ENCODE data around the gene CABS1. TPM values are rescaled to one million over a fixed set of nuclear protein-coding genes. Genes with fewer than 3 reads are reported as not detected.

The CABS1 gene
- total and polyA plus RNA-seq, 2 of the 13 experiments (the other 11 are each of a cell fraction or from before 2014, with no cell fraction given), result not detected

- FAIRE-seq, result no peak
- Histone ChIP-seq H4K20me1 (ENCODE audit: insufficient read depth, low read length) (no peaks in the 10 kb centered on the region), H3K79me2 (ENCODE audit: insufficient read depth, low read length) (no peaks in the 10 kb centered on the region), H3K27me3 (ENCODE audit: control insufficient read depth in 1 of 2, insufficient read depth in 2 of 2, low read length in 2 of 2) (no peaks in the 10 kb centered on the region), H3K4me2 (ENCODE audit: low read depth, low read length) (no peak overlapping the region), H3K9me3 (ENCODE audit: low read length) (no peaks in the 10 kb centered on the region), H3K4me3 (replicated peaks in 1 of 3; ENCODE audit: insufficient read depth in 1 of 3, low read depth in 2 of 3, low read length in 3 of 3) (no peak overlapping the region), H3K4me1 (ENCODE audit: insufficient read depth, low read length) (no peaks in the 10 kb centered on the region), H3K36me3 (replicated peaks in 1 of 2; ENCODE audit: control insufficient read depth in 1 of 2, insufficient read depth in 2 of 2, low read length in 2 of 2) (no peaks in the 10 kb centered on the region), H2AFZ (ENCODE audit: low read length) (no peak overlapping the region), H3K27ac (ENCODE audit: extremely low read length, insufficient read depth, low read length) (no peak overlapping the region), H3K9ac (ENCODE audit: insufficient read depth, low read depth, low read length) (no peak overlapping the region)
- no peak for TF ChIP-seq NFIB (CRISPR knock-in tag; IDR thresholded peaks at IDR 0.05; ENCODE audit: borderline replicate concordance)
- in situ Hi-C loops (cut with HindIII; ENCODE audit: extremely low pct_ligation_motif_present, low pct_unique_long_range_greater_than_20kb) (no loop called here), intact Hi-C loops (cut with micrococcal nuclease; ENCODE audit: unreplicated experiment) (no loop called here)
- BruUV-seq (replicated peaks), result no TSS peak
- no peak for ATAC-seq
- ChIA-PET CTCF (ENCODE audit: low intra/inter-chr PET ratio, low total read pairs) (no interaction called here), POLR2A (no interaction called here)
- WGBS (ENCODE audit: low lambda C conversion rate), result 38% methylated on average over 4 of the region's 4 CpGs
- no peak for DNase-seq (ENCODE audit: low spot score)
Observed at GRCh38 chr4:70305601-70306000, 29.2 kb upstream of the CABS1 start.

- no TSS peak for BruUV-seq (replicated peaks)
- no peak overlapping the region for H3K9ac ChIP-seq (ENCODE audit: insufficient read depth, low read depth, low read length)
- no peaks in the 10 kb centered on the region for H3K79me2 ChIP-seq (ENCODE audit: insufficient read depth, low read length)
- H3K27me3 ChIP-seq (ENCODE audit: control insufficient read depth in 1 of 2, insufficient read depth in 2 of 2, low read length in 2 of 2), result no peaks in the 10 kb centered on the region
- intact Hi-C loops (cut with micrococcal nuclease; ENCODE audit: unreplicated experiment) (no loop called here), in situ Hi-C loops (cut with HindIII; ENCODE audit: extremely low pct_ligation_motif_present, low pct_unique_long_range_greater_than_20kb) (no loop called here)
- H3K4me1 ChIP-seq (ENCODE audit: insufficient read depth, low read length), result no peaks in the 10 kb centered on the region
- no peak overlapping the region for H3K4me3 ChIP-seq (replicated peaks in 1 of 3; ENCODE audit: insufficient read depth in 1 of 3, low read depth in 2 of 3, low read length in 3 of 3)
- no peak overlapping the region for H3K27ac ChIP-seq (ENCODE audit: extremely low read length, insufficient read depth, low read length)
- DNase-seq (ENCODE audit: low spot score), result no peak
- ChIA-PET CTCF (ENCODE audit: low intra/inter-chr PET ratio, low total read pairs) (no interaction called here), POLR2A (no interaction called here)
- H4K20me1 ChIP-seq (ENCODE audit: insufficient read depth, low read length), result no peaks in the 10 kb centered on the region
- no peak for ATAC-seq
- no peak for FAIRE-seq
- H3K9me3 ChIP-seq (ENCODE audit: low read length), result no peaks in the 10 kb centered on the region
- no peaks in the 10 kb centered on the region for H3K36me3 ChIP-seq (replicated peaks in 1 of 2; ENCODE audit: control insufficient read depth in 1 of 2, insufficient read depth in 2 of 2, low read length in 2 of 2)
- H3K4me2 ChIP-seq (ENCODE audit: low read depth, low read length), result no peak overlapping the region
- TF ChIP-seq RAD21 (CRISPR knock-in tag; IDR thresholded peaks at IDR 0.05) (no peak), MAFK (conservative IDR thresholded peaks at IDR 0.05 in 1 of 2, IDR thresholded peaks at IDR 0.05 in 1 of 2; ENCODE audit: low read length in 2 of 2) (no peak), ZNF101 (CRISPR knock-in tag; IDR thresholded peaks at IDR 0.05; ENCODE audit: borderline replicate concordance, low read depth) (no peak), ZFAT (CRISPR knock-in tag; conservative IDR thresholded peaks at IDR 0.05) (no peak)
- H2AFZ ChIP-seq (ENCODE audit: low read length), result no peak overlapping the region
- WGBS (ENCODE audit: low lambda C conversion rate), result 89% methylated on average over 2 of the region's 2 CpGs
Observed at GRCh38 chr4:70306076-70306475, 28.7 kb upstream of the CABS1 start.

Data from HepG2 (cell line).